ENCODE measurements around the gene TMEM123. TPM values are rescaled to one million over a fixed set of nuclear protein-coding genes. Genes with fewer than 3 reads are reported as not detected.

Gene TMEM123
- total and polyA plus RNA-seq, 2 of the 8 experiments (the other 6 are each of a cell fraction or from before 2014, with no cell fraction given), result 75.5 to 80.1 TPM

GRCh38 chr11:102407901-102408300 is 44.7 kb downstream of the TMEM123 start:
- Histone ChIP-seq H2BK15ac (ENCODE audit: low read length) (no peak overlapping the region), H2AFZ (ENCODE audit: low read length) (no peak overlapping the region), H3K36me3 (ENCODE audit: control insufficient read depth in 2 of 4, insufficient read depth in 4 of 4, low read length in 3 of 4) (no peaks in the 10 kb centered on the region; a peak in 1 of 8 replicates), H4K91ac (replicated peaks; ENCODE audit: insufficient read length, low read length) (no peak overlapping the region), H3K79me1 (ENCODE audit: low read depth, low read length) (peaks cover 2% of the 10 kb centered on the region; the same call in 1 of the 2 replicates), H2AK5ac (ENCODE audit: low read depth, low read length) (no peak overlapping the region), H3K9me3 (ENCODE audit: insufficient read depth in 2 of 2, low read depth in 1 of 2, low read length in 1 of 2) (no peaks in the 10 kb centered on the region), H4K8ac (ENCODE audit: extremely low read depth, insufficient read depth, low read length) (no peak overlapping the region), H3K27me3 (replicated peaks in 1 of 4; ENCODE audit: control insufficient read depth in 3 of 4, extremely low read depth in 1 of 4, insufficient read depth in 3 of 4, low read length in 3 of 4) (no peaks in the 10 kb centered on the region), H2BK20ac (ENCODE audit: low read length) (no peak overlapping the region), H2BK12ac (ENCODE audit: low read depth, low read length) (no peak overlapping the region), H3K14ac (ENCODE audit: insufficient read length) (no peak overlapping the region), H2BK120ac (replicated peaks; ENCODE audit: low read depth, low read length) (no peak overlapping the region), H3K79me2 (ENCODE audit: control insufficient read depth in 1 of 2, insufficient read depth in 2 of 2, low read length in 2 of 2) (peaks cover 0 to 12% of the 10 kb centered on the region in 2 experiments; a peak in 1 of 4 replicates), H3K27ac (ENCODE audit: low read depth, low read length) (no peak overlapping the region), H4K5ac (ENCODE audit: insufficient read length, low read depth, low read length) (no peak overlapping the region), H3K23me2 (ENCODE audit: low read depth, low read length) (no peaks in the 10 kb centered on the region), H3K4me2 (ENCODE audit: insufficient read depth in 1 of 2, low read depth in 2 of 2, low read length in 2 of 2) (no peak overlapping the region), H3K4me3 (ENCODE audit: extremely low read depth in 1 of 4, insufficient read depth in 2 of 4, low read depth in 3 of 4, low read length in 4 of 4) (no peak overlapping the region), H2BK5ac (ENCODE audit: low read depth, low read length) (no peak overlapping the region), H3K4me1 (replicated peaks in 1 of 4; ENCODE audit: control insufficient read depth in 3 of 4, insufficient read depth in 4 of 4, low read length in 3 of 4) (no peaks in the 10 kb centered on the region), H4K20me1 (replicated peaks in 1 of 2; ENCODE audit: control insufficient read depth in 1 of 2, insufficient read depth in 2 of 2, low read length in 2 of 2) (no peaks in the 10 kb centered on the region), H3K18ac (ENCODE audit: extremely low read depth, low read length) (no peak overlapping the region), H3K9ac (replicated peaks in 1 of 4; ENCODE audit: extremely low read depth in 1 of 4, low read depth in 3 of 4, low read length in 3 of 4) (no peak overlapping the region), H3K4ac (replicated peaks; ENCODE audit: insufficient read length, low read depth, low read length) (no peak overlapping the region), H3K56ac (replicated peaks; ENCODE audit: insufficient read length, low read depth, low read length) (no peak overlapping the region), H3K23ac (ENCODE audit: insufficient read length) (no peak overlapping the region)
- DNase-seq (ENCODE audit: low read depth in 1 of 2, low spot score in 2 of 2), result no peak
- ChIA-PET POLR2A (ENCODE audit: partially characterized antibody) (interaction anchor here (1.2 kb wide), 1 partner anchor 21 kb away, joined by 3 read pairs; no protein-coding TSS in a partner anchor), CTCF (ENCODE audit: partially characterized antibody) (interaction anchor here (1.0 to 12.4 kb wide), 6 partner anchors 11 to 258 kb away, joined by 3 to 115 read pairs (median 3); no protein-coding TSS in a partner anchor)
- FAIRE-seq, result no peak
- WGBS, 2 experiments (ENCODE audit: extremely low coverage in 1 of 2, insufficient coverage in 1 of 2, insufficient read length in 1 of 2, insufficient replicate concordance in 2 of 2, low coverage in 1 of 2, low lambda C conversion rate in 2 of 2, missing lambda C conversion rate in 1 of 2), result 86% methylated on average over 3 of the region's 3 CpGs; no CpG with 5 or more reads in 1 of the 2 experiments
